GM19438 (cell line): Measurements from ENCODE around the gene MDM4.
"Not testable (repeated sequence)": the region's sequence is repeated elsewhere in the genome, so short reads cannot be mapped to it uniquely, and the experiment has no call there.

Source experiments
- ATAC-seq: cut with Tn5 transposase; IDR thresholded peaks from one replicate; pipeline ENCODE4 v1.9.1; 2021; ENCODE audit warnings: low read depth; ENCODE audit not compliant: unreplicated experiment

The MDM4 gene

GRCh38 chr1:204511366-204511765 lies 4.8 kb upstream of the MDM4 start:
- ATAC-seq: no peak

- peak; percentile 31 for ATAC-seq
Observed at GRCh38 chr1:204513117-204513716, 3.0 kb upstream of the MDM4 start.

- ATAC-seq: no peak
Observed at GRCh38 chr1:204514828-204515227, 1.4 kb upstream of the MDM4 start.

- ATAC-seq: not testable (repeated sequence)
Observed at GRCh38 chr1:204517382-204517781, 1.2 kb downstream of the MDM4 start.

GRCh38 chr1:204520834-204521709 lies 4.9 kb downstream of the MDM4 start:
- ATAC-seq: no peak

- not testable (repeated sequence) for ATAC-seq
Observed at GRCh38 chr1:204521941-204522521, 5.8 kb downstream of the MDM4 start.

GRCh38 chr1:204523605-204524215 lies 7.5 kb downstream of the MDM4 start:
- ATAC-seq: no peak

- ATAC-seq: no peak
Observed at GRCh38 chr1:204524986-204525385, 8.8 kb downstream of the MDM4 start.

- ATAC-seq: no peak
Observed at GRCh38 chr1:204528241-204528640, 12.0 kb downstream of the MDM4 start.

GRCh38 chr1:204528677-204529076 lies 12.5 kb downstream of the MDM4 start:
- ATAC-seq: no peak

GRCh38 chr1:204529371-204529895 lies 13.2 kb downstream of the MDM4 start:
- no peak for ATAC-seq

GRCh38 chr1:204530932-204531331 lies 14.7 kb downstream of the MDM4 start:
- ATAC-seq: peak; percentile 88

- ATAC-seq: no peak
Observed at GRCh38 chr1:204532832-204533231, 16.6 kb downstream of the MDM4 start.

- no peak for ATAC-seq
Observed at GRCh38 chr1:204541626-204542025, 25.4 kb downstream of the MDM4 start.

GRCh38 chr1:204544321-204544720 lies 28.1 kb downstream of the MDM4 start:
- no peak for ATAC-seq

GRCh38 chr1:204545202-204545601 lies 29.0 kb downstream of the MDM4 start:
- ATAC-seq: no peak

- ATAC-seq: no peak
Observed at GRCh38 chr1:204545881-204546280, 29.7 kb downstream of the MDM4 start.

- ATAC-seq: no peak
Observed at GRCh38 chr1:204548265-204548664, 32.1 kb downstream of the MDM4 start.

GRCh38 chr1:204549313-204549712 lies 33.1 kb downstream of the MDM4 start:
- no peak for ATAC-seq

- no peak for ATAC-seq
Observed at GRCh38 chr1:204550926-204551325, 34.7 kb downstream of the MDM4 start.

GRCh38 chr1:204556458-204557052 lies 40.3 kb downstream of the MDM4 start:
- ATAC-seq: no peak
